Gastroesophageal sphincter (tissue), 3 donors: ENCODE measurements around the gene IP6K2.

ENCODE experiments used
- EP300 ChIP-seq: sonication (generic); formaldehyde crosslinking; IDR thresholded peaks from one replicate; pipeline ENCODE4 v1.6.1; 2017; ENCODE audit warnings: antibody characterized with exemption, mild to moderate bottlenecking
- POLR2A ChIP-seq, 2 donors: fragments of 450-650 bp; IDR thresholded peaks; one replicate each; pipeline ENCODE4 v1.6.1; 2017; ENCODE audit warnings: antibody characterized with exemption in 2 of 2, mild to moderate bottlenecking in 2 of 2, moderate library complexity in 1 of 2
- TF ChIP-seq, protein P1 (sequence below), 4 experiments: fragments of 200-600 bp in 2 of 4; fragments of 450-650 bp in 2 of 4; sonication (generic) in 1 of 4; IDR thresholded peaks; one replicate each; pipeline ENCODE4 v1.5.1; 2017 to 2019; ENCODE audit warnings: antibody characterized with exemption in 4 of 4, mild to moderate bottlenecking in 2 of 4, moderate library complexity in 2 of 4

GRCh38 chr3:48644898-48645760 is 71.9 kb downstream of the IP6K2 start:
- TF ChIP-seq, protein P1, sequence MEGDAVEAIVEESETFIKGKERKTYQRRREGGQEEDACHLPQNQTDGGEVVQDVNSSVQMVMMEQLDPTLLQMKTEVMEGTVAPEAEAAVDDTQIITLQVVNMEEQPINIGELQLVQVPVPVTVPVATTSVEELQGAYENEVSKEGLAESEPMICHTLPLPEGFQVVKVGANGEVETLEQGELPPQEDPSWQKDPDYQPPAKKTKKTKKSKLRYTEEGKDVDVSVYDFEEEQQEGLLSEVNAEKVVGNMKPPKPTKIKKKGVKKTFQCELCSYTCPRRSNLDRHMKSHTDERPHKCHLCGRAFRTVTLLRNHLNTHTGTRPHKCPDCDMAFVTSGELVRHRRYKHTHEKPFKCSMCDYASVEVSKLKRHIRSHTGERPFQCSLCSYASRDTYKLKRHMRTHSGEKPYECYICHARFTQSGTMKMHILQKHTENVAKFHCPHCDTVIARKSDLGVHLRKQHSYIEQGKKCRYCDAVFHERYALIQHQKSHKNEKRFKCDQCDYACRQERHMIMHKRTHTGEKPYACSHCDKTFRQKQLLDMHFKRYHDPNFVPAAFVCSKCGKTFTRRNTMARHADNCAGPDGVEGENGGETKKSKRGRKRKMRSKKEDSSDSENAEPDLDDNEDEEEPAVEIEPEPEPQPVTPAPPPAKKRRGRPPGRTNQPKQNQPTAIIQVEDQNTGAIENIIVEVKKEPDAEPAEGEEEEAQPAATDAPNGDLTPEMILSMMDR (IDR thresholded peaks at IDR 0.05), result no peak
- no peak for TF ChIP-seq POLR2A (IDR thresholded peaks at IDR 0.05)
- no peak for TF ChIP-seq EP300
